H1 (cell line): ENCODE data around the gene SH2D5. TPM values are rescaled to one million over a fixed set of nuclear protein-coding genes. Genes with fewer than 3 reads are reported as not detected.

Experiments used
- CTCF ChIA-PET: fragments of 300-600 bp; sonication (Branson Sonifier 250); formaldehyde crosslinking; loops from one replicate; lab custom pipeline; 2021; ENCODE audit not compliant: partially characterized antibody; lab: Charles Lee
- POLR2A ChIA-PET: fragments of 300-600 bp; sonication (Branson Sonifier 250); formaldehyde crosslinking; loops from one replicate; lab custom pipeline; 2021; ENCODE audit warnings: inconsistent platforms; ENCODE audit not compliant: partially characterized antibody; lab: Charles Lee
- DNase-seq, 2 experiments: peaks; one replicate each; pipeline versions ENCODE4 v3.0.0 to v3.0.0-alpha.2; 2010 to 2022; ENCODE audit warnings: low spot score in 2 of 2, low read depth in 1 of 2, mixed read lengths in 1 of 2
- FAIRE-seq: peaks from 2 replicates; lab custom pipeline; 2011; peaks lifted over from hg19 to GRCh38; lab: Jason Lieb, UNC
- H2AFZ ChIP-seq: 2 replicates; pipeline ENCODE4 v1.8.1; 2012; ENCODE audit warnings: low read length, inconsistent platforms
- H2AK5ac ChIP-seq: 2 replicates; pipeline ENCODE4 v1.6.1; 2013; ENCODE audit warnings: low read depth, low read length
- H2BK120ac ChIP-seq: replicated peaks from 2 replicates; pipeline ENCODE3; 2013; ENCODE audit warnings: low read depth, low read length, inconsistent platforms
- H2BK12ac ChIP-seq: 2 replicates; pipeline ENCODE4 v1.6.1; 2013; ENCODE audit warnings: low read depth, low read length
- H2BK15ac ChIP-seq: 2 replicates; pipeline ENCODE4 v1.6.1; 2013; ENCODE audit warnings: low read length
- H2BK20ac ChIP-seq: 2 replicates; pipeline ENCODE4 v1.6.1; 2013; ENCODE audit warnings: low read length
- H2BK5ac ChIP-seq: 2 replicates; pipeline ENCODE4 v1.6.1; 2013; ENCODE audit warnings: low read depth, low read length
- H3K14ac ChIP-seq: 2 replicates; pipeline ENCODE4 v1.6.1; 2013; ENCODE audit warnings: inconsistent platforms; ENCODE audit not compliant: insufficient read length
- H3K18ac ChIP-seq: 2 replicates; pipeline ENCODE4 v1.6.1; 2013; ENCODE audit warnings: low read length; ENCODE audit errors: extremely low read depth
- H3K23ac ChIP-seq: 2 replicates; pipeline ENCODE4 v1.6.1; 2013; ENCODE audit warnings: inconsistent platforms; ENCODE audit not compliant: insufficient read length
- H3K23me2 ChIP-seq: 2 replicates; pipeline ENCODE4 v1.6.1; 2013; ENCODE audit warnings: low read depth, low read length
- H3K27ac ChIP-seq: 2 replicates; pipeline ENCODE4 v1.6.1; 2011; ENCODE audit warnings: low read depth, low read length, inconsistent platforms
- H3K27me3 ChIP-seq, 4 experiments: replicated peaks in 1 of 4; 1 replicate in 1 of 4; 2 replicates in 3 of 4; pipeline versions ENCODE4 v1.6.1 to v1.8.1; 2011 to 2013; ENCODE audit warnings: low read length in 3 of 4, mild to moderate bottlenecking in 3 of 4, inconsistent platforms in 2 of 4, mixed read lengths in 2 of 4, moderate library complexity in 1 of 4; ENCODE audit not compliant: control insufficient read depth in 3 of 4, insufficient read depth in 3 of 4; ENCODE audit errors: extremely low read depth in 1 of 4
- H3K36me3 ChIP-seq, 4 experiments: 2 replicates each; pipeline versions ENCODE4 v1.6.1 to v1.8.1; 2011 to 2013; ENCODE audit warnings: mild to moderate bottlenecking in 4 of 4, low read length in 3 of 4, moderate library complexity in 2 of 4, control low read depth in 1 of 4, inconsistent platforms in 1 of 4; ENCODE audit not compliant: insufficient read depth in 4 of 4, control insufficient read depth in 2 of 4
- H3K4ac ChIP-seq: replicated peaks from 2 replicates; pipeline ENCODE3; 2013; ENCODE audit warnings: low read length, low read depth, mixed read lengths, inconsistent platforms; ENCODE audit not compliant: insufficient read length
- H3K4me1 ChIP-seq, 4 experiments: replicated peaks in 1 of 4; 1 replicate in 1 of 4; 2 replicates in 3 of 4; pipeline versions ENCODE4 v1.6.1 to v1.8.1; 2011 to 2013; ENCODE audit warnings: low read length in 3 of 4, inconsistent platforms in 2 of 4, mixed read lengths in 1 of 4; ENCODE audit not compliant: insufficient read depth in 4 of 4, control insufficient read depth in 3 of 4
- H3K4me2 ChIP-seq, 2 experiments: 2 replicates each; pipeline versions ENCODE4 v1.6.1 to v1.8.1; 2011 to 2013; ENCODE audit warnings: low read depth in 2 of 2, low read length in 2 of 2, control low read depth in 1 of 2, inconsistent platforms in 1 of 2, mild to moderate bottlenecking in 1 of 2; ENCODE audit not compliant: insufficient read depth in 1 of 2
- H3K4me3 ChIP-seq, 4 experiments: fragments of 200-600, 300-600 bp in 1 of 4; sonication (generic), shearing (Covaris generic), sonication (Bioruptor Twin) in 1 of 4; 2 replicates each; pipeline versions ENCODE4 v1.5.1 to v1.8.1; 2011 to 2016; ENCODE audit warnings: low read length in 4 of 4, low read depth in 3 of 4, control low read depth in 2 of 4, inconsistent platforms in 2 of 4, mild to moderate bottlenecking in 2 of 4, mixed read lengths in 1 of 4, moderate library complexity in 1 of 4; ENCODE audit not compliant: insufficient read depth in 2 of 4; ENCODE audit errors: extremely low read depth in 1 of 4
- H3K56ac ChIP-seq: replicated peaks from 2 replicates; pipeline ENCODE3; 2013; ENCODE audit warnings: low read depth, mild to moderate bottlenecking, mixed read lengths, low read length, inconsistent platforms; ENCODE audit not compliant: insufficient read length
- H3K79me1 ChIP-seq: 2 replicates; pipeline ENCODE4 v1.6.1; 2013; ENCODE audit warnings: low read depth, low read length, control low read depth
- H3K79me2 ChIP-seq, 2 experiments: 2 replicates each; pipeline versions ENCODE4 v1.6.1 to v1.8.1; 2012 to 2013; ENCODE audit warnings: low read length in 2 of 2, mild to moderate bottlenecking in 2 of 2, inconsistent platforms in 1 of 2; ENCODE audit not compliant: insufficient read depth in 2 of 2, control insufficient read depth in 1 of 2
- H3K9ac ChIP-seq, 4 experiments: replicated peaks in 1 of 4; 1 replicate in 1 of 4; 2 replicates in 3 of 4; pipeline versions ENCODE4 v1.6.1 to v1.8.1; 2011 to 2013; ENCODE audit warnings: low read depth in 3 of 4, low read length in 3 of 4, control low read depth in 2 of 4, mild to moderate bottlenecking in 2 of 4, moderate library complexity in 2 of 4, inconsistent platforms in 1 of 4; ENCODE audit errors: extremely low read depth in 1 of 4
- H3K9me3 ChIP-seq, 2 experiments: 2 replicates each; pipeline versions ENCODE4 v1.6.1 to v1.8.1; 2012 to 2013; ENCODE audit warnings: mild to moderate bottlenecking in 2 of 2, moderate library complexity in 2 of 2, control low read depth in 1 of 2, inconsistent platforms in 1 of 2, low read depth in 1 of 2, low read length in 1 of 2, mixed read lengths in 1 of 2; ENCODE audit not compliant: insufficient read depth in 2 of 2
- H4K20me1 ChIP-seq, 2 experiments: replicated peaks in 1 of 2; 2 replicates each; pipeline versions ENCODE3 to v1.8.1; 2011 to 2013; ENCODE audit warnings: inconsistent platforms in 2 of 2, low read length in 2 of 2, mild to moderate bottlenecking in 1 of 2; ENCODE audit not compliant: insufficient read depth in 2 of 2, control insufficient read depth in 1 of 2
- H4K5ac ChIP-seq: 2 replicates; pipeline ENCODE4 v1.6.1; 2013; ENCODE audit warnings: low read length, low read depth, mixed read lengths, inconsistent platforms; ENCODE audit not compliant: insufficient read length
- H4K8ac ChIP-seq: 2 replicates; pipeline ENCODE4 v1.8.0; 2013; ENCODE audit warnings: mild to moderate bottlenecking, moderate library complexity, low read length, inconsistent platforms; ENCODE audit not compliant: insufficient read depth; ENCODE audit errors: extremely low read depth
- H4K91ac ChIP-seq: replicated peaks from 2 replicates; pipeline ENCODE3; 2013; ENCODE audit warnings: low read length, mixed read lengths, inconsistent platforms; ENCODE audit not compliant: insufficient read length
- ATF3 ChIP-seq: IDR thresholded peaks from 2 replicates; pipeline ENCODE4 v1.6.1; 2011; ENCODE audit warnings: low read depth, mild to moderate bottlenecking, low read length; ENCODE audit not compliant: insufficient read depth
- BACH1 ChIP-seq: IDR thresholded peaks from 2 replicates; pipeline ENCODE4 v1.6.1; 2012; ENCODE audit warnings: low read length, improper control_type of control experiment
- CBX8 ChIP-seq: fragments of 300-800, 300-1000 bp; sonication (generic); IDR thresholded peaks from 2 replicates; pipeline ENCODE4 v1.7.1; 2016; ENCODE audit warnings: low read depth, low read length, borderline replicate concordance
- CEBPB ChIP-seq: IDR thresholded peaks from 2 replicates; pipeline ENCODE4 v1.6.1; 2012; ENCODE audit warnings: low read depth, low read length
- CHD2 ChIP-seq: IDR thresholded peaks from 2 replicates; pipeline ENCODE4 v1.6.1; 2012; ENCODE audit warnings: low read length, improper control_type of control experiment
- CREB1 ChIP-seq: IDR thresholded peaks from 2 replicates; pipeline ENCODE4 v1.6.1; 2012; ENCODE audit warnings: inconsistent platforms
- JUND ChIP-seq: IDR thresholded peaks from 2 replicates; pipeline ENCODE4 v1.6.1; 2011; ENCODE audit warnings: mild to moderate bottlenecking, improper control_type of control experiment, low read length
- NANOG ChIP-seq: IDR thresholded peaks from 2 replicates; pipeline ENCODE4 v1.6.1; 2011; ENCODE audit warnings: low read length, low read depth, mild to moderate bottlenecking, inconsistent platforms; ENCODE audit not compliant: insufficient read depth, poor library complexity, severe bottlenecking
- PHF8 ChIP-seq: fragments of 200-600 bp; sonication (generic); conservative IDR thresholded peaks from 2 replicates; pipeline ENCODE4 v1.7.1; 2012; ENCODE audit warnings: low read depth, mild to moderate bottlenecking, inconsistent platforms, low read length, moderate library complexity
- RFX5 ChIP-seq: IDR thresholded peaks from 2 replicates; pipeline ENCODE4 v1.6.1; 2011; ENCODE audit warnings: low read depth, low read length, improper control_type of control experiment, borderline replicate concordance
- RNF2 ChIP-seq: fragments of 200-900, 300-1000 bp; sonication (generic); IDR thresholded peaks from 2 replicates; pipeline ENCODE4 v1.7.1; 2016; ENCODE audit warnings: borderline replicate concordance, low read depth, mild to moderate bottlenecking, antibody characterized with exemption, low read length; ENCODE audit not compliant: poor library complexity, severe bottlenecking; ENCODE audit errors: missing control alignments
- WGBS, 2 experiments: shearing (Covaris generic) in 1 of 2; methylation state at CpG; one replicate each; pipeline versions ENCODE4 v1.1.6 to v1.1.7; 2013 to 2015; ENCODE audit warnings: low lambda C conversion rate in 2 of 2, mixed read lengths in 2 of 2, inconsistent platforms in 1 of 2, low coverage in 1 of 2, missing lambda C conversion rate in 1 of 2; ENCODE audit not compliant: insufficient replicate concordance in 2 of 2, insufficient coverage in 1 of 2, insufficient read length in 1 of 2; ENCODE audit errors: extremely low coverage in 1 of 2, missing lambda C conversion rate in 1 of 2; 5-methylcytosine and 5-hydroxymethylcytosine counted together
- polyA plus RNA-seq, 7 experiments: library from polyadenylated mRNA; depleted of rRNA in 3 of 7; stranded (reverse) in 5 of 7; unstranded in 2 of 7; fragments of >200 nt in 5 of 7; fragments of 200-250 nt in 2 of 7; gene quantifications; 1 replicate in 5 of 7; 2 replicates in 1 of 7; 4 replicates in 1 of 7; pipeline versions ENCODE4 v1.2.1 to v1.2.3, GENCODE V29; 2011 to 2013; ENCODE audit warnings: missing spikeins in 2 of 7, mixed read lengths in 2 of 7
- total RNA-seq: library from RNA; stranded (reverse); fragmentation: NEBNext Ultra II Directional; extraction: Animal tissue kit (Norgen Biotek cat#: 25700); gene quantifications from 2 replicates; pipeline ENCODE4 v1.2.1, GENCODE V29; 2021

The SH2D5 gene
- total and polyA plus RNA-seq, 2 of the 8 experiments (the other 6 are each of a cell fraction or from before 2014, with no cell fraction given): 13.2 to 18.4 TPM

GRCh38 chr1:20712215-20712577 lies 20.3 kb downstream of the SH2D5 start:
- Histone ChIP-seq H2AFZ (no peak overlapping the region), H3K9me3 (no peaks in the 10 kb centered on the region; a peak in 1 of 4 replicates), H3K79me1 (no peaks in the 10 kb centered on the region), H3K4me1 (peaks cover 0 to 6% (median 0%) of the 10 kb centered on the region in 4 experiments; a peak in 4 of 7 replicates), H3K4me3 (no peak overlapping the region), H3K56ac (no peak overlapping the region), H2BK20ac (no peak overlapping the region), H4K91ac (no peak overlapping the region), H2BK5ac (no peak overlapping the region), H2BK120ac (no peak overlapping the region), H3K27ac (no peak overlapping the region), H3K23me2 (no peaks in the 10 kb centered on the region; the same call in 1 of the 2 replicates), H3K27me3 (peaks cover 0 to 8% (median 7%) of the 10 kb centered on the region in 4 experiments; a peak in 6 of 7 replicates), H3K23ac (no peak overlapping the region), H3K9ac (no peak overlapping the region), H3K36me3 (no peaks in the 10 kb centered on the region; a peak in 1 of 8 replicates), H3K4me2 (no peak overlapping the region), H3K14ac (no peak overlapping the region), H2AK5ac (no peak overlapping the region), H3K18ac (no peak overlapping the region), H2BK15ac (no peak overlapping the region), H4K8ac (no peak overlapping the region), H3K79me2 (no peaks in the 10 kb centered on the region), H4K5ac (no peak overlapping the region), H3K4ac (no peak overlapping the region), H4K20me1 (peaks cover 1 to 5% of the 10 kb centered on the region in 2 experiments), H2BK12ac (no peak overlapping the region)
- DNase-seq: no peak
- 86% methylated on average over 5 of the region's 6 CpGs; no CpG with 5 or more reads in 1 of the 2 experiments for WGBS, 2 experiments
- FAIRE-seq: no peak
- ChIA-PET POLR2A (interaction anchor here (7.8 kb wide), 1 partner anchor 18 kb away, joined by 68 read pairs; the partner anchor contains the start of gene SH2D5), CTCF (interaction anchor here (1.1 to 2.7 kb wide), 6 partner anchors 10 to 505 kb away, joined by 3 to 22 read pairs (median 4); no protein-coding TSS in a partner anchor)
- TF ChIP-seq CBX8 (no peak), CEBPB (no peak), NANOG (no peak), CHD2 (no peak), RFX5 (no peak), JUND (no peak), BACH1 (no peak), RNF2 (no peak), CREB1 (no peak), PHF8 (no peak), ATF3 (no peak)
